GM18868 (cell line): ENCODE results near the gene MATK.
A peak's percentile ranks its signal among the peaks of the same experiment; 100 is the strongest.
"Not testable (repeated sequence)": the region's sequence is repeated elsewhere in the genome, so short reads cannot be mapped to it uniquely, and the experiment has no call there.

Experiments used
- ATAC-seq: cut with Tn5 transposase; IDR thresholded peaks from one replicate; pipeline ENCODE4 v1.9.1; 2021; ENCODE audit warnings: mild to moderate bottlenecking, moderate library complexity; ENCODE audit not compliant: unreplicated experiment

MATK gene

DNA sequence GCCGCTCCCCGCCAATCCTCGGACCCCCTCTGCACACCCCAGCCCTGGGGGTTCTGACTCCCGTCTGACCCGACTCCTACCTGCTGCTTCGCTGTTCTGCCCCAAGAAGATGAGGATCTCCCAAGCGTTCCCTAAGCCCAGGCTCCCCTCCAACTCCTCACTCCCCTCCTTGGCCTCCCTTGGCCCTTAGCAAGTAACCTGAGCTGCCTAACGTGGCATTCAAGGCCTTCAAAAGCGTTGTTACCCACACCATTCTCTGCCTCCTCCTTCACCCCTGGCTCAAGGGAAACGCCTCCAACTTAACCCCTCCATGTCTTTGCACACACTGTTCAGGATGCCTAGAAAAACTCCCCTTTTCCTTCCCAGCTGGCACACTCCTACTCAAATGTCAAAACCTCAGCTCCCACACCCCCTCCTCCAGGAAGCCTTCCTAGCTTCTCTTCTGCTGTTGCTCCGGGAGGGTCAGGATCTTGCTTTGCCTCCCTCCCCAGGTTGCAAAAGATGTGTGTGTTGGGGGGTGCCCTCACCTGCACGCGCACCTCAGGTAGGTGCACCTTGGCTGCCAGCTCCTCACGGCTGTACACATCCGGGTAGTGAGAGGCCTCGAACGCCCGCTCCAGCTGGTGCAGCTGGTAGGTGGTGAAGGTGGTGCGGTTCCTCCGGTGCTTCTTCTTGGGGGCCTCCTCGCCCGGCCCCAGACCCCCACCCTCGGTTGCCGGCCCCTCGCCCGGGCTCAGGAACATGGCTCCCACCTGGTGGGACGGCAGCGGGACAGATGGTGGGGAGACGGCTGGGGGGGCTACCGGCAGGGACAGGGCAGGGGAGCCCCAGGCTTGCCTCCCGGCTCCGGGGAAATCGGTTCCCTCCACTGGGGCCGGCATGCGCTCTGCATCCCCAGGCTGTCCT lies 14.9 kb downstream of the MATK start:
- no peak for ATAC-seq

- no peak for ATAC-seq
Observed at GRCh38 chr19:3770136-3770999, 15.8 kb downstream of the MATK start.

DNA sequence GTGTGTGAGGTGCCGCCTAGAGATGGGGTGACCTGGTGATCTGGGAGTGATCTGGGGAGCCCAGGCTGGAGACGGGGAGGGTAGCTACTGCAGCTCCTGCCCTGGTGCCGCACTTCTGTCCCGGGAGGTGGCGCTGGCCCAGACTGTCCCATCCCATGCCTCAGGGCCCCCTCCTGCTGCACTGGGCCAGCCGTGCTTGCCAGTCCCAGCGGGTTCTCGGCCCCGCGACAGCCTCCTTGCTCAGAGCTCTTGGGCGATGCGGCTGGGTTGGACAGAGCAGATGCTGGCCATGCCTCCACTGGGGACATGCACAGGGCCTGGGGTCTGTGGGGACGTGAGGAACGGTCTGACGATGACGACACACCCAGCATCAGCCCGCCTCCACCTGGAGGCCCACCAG lies 16.7 kb downstream of the MATK start:
- ATAC-seq = no peak

DNA sequence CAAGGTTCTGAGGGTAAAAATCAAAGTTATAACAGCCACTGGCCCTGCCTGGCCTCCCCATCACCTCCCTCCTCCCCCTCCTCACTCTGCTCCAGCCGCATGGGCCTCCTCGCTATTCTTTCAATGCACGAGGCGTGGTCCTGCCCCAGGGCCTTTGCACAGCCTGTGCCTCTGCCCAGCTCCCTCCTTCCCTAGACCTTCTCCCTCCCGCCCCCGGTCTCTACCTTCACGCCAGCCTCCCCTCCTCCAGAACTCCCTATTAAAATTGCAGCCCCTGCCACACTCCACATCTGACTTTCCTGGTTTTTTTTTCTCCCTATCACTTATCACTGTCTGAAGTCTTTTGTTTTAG lies 17.5 kb downstream of the MATK start:
- ATAC-seq = no peak

DNA sequence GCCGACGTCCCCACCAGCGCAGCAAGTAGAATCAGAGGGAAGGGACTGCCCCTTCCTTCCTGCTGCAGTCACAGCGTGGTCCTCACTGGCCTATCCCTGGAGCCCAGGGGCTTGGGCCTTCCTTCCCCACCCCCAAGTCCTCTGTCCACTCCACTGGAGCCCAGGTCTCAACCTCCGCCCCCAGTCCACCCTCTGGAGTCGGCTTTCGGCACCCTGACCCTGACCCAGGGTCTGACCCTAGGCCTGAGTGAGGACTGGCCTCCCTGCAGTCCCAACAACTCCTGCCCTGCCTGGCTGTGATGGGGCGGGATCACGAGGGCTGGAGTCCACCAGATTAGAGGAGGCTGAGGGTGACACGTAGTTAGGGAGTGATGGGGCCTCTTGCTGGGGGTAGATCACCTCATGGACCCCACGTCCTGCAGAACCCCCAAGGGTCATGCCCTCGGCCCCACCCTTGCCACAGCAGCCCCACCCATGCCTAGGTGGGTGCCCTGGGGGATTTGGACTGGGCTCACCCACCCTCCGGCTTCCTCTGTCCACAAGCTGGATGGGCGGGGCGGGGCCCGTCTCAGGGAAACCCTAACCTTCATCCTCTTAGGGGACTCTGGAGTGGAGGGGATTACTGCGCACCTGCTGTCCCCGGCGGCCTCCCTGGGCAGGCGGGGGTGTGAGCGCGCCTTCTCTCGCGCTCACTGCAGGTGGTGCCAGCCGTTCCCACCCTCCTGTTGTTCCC lies 18.0 kb downstream of the MATK start:
- ATAC-seq = no peak

- no peak for ATAC-seq
Observed at GRCh38 chr19:3767050-3767449, 19.1 kb downstream of the MATK start.

DNA sequence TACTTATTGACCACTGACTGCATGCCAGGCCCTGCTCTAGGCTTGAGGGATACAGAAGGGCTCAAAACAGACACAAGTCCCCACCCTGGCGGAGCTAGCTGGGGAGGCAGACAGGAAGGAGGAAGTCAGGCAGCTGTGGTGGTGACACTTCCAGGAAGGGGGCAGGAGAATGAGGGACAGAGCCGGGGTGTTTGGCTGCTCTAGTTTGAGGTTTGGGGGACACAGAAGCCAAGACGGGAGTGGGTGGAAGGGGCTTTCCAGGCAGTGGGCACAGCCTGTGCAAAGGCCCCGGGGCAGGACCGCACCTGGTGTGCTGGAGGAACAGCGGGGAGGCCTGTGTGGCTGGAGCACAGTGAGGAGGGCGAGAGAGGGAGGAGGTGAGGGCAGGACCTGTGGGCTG lies 19.7 kb downstream of the MATK start:
- ATAC-seq = no peak

DNA sequence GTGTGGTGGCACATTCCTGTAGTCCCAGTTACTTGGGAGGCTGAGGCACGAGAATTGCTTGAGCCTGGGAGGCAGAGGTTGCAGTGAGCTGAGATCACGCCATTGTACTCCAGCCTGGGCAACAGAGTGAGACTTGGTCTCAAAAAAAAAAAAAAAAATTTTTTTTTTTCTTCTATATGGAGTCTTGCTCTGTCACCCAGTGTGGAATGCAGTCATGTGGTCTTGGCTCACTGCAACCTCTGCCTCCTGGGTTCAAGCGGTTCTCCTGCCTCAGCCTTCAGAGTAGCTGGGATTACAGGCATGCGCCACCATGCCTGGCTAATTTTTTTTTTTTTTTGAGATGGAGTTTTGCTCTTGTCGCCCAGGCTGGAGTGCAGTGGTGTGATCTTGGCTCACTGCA lies 20.4 kb downstream of the MATK start:
- ATAC-seq = not testable (repeated sequence)

DNA sequence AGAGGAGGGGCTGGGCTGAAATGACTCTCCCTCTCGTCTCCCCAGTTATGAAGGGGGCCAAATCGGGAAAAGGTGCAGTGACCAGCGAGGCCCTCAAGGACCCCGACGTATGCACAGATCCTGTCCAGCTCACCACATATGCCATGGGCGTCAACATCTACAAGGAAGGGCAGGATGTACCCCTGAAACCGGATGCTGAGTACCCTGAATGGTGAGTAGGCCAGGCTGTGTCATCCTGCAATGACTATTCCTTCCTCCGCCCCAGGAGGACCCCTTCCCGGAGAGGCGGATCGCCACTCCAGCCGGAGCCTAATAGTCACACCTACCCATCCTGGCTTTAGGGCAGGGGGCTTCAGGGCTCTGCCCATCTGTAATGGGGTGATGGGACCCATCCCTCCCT lies 21.1 kb downstream of the MATK start:
- ATAC-seq = no peak

DNA sequence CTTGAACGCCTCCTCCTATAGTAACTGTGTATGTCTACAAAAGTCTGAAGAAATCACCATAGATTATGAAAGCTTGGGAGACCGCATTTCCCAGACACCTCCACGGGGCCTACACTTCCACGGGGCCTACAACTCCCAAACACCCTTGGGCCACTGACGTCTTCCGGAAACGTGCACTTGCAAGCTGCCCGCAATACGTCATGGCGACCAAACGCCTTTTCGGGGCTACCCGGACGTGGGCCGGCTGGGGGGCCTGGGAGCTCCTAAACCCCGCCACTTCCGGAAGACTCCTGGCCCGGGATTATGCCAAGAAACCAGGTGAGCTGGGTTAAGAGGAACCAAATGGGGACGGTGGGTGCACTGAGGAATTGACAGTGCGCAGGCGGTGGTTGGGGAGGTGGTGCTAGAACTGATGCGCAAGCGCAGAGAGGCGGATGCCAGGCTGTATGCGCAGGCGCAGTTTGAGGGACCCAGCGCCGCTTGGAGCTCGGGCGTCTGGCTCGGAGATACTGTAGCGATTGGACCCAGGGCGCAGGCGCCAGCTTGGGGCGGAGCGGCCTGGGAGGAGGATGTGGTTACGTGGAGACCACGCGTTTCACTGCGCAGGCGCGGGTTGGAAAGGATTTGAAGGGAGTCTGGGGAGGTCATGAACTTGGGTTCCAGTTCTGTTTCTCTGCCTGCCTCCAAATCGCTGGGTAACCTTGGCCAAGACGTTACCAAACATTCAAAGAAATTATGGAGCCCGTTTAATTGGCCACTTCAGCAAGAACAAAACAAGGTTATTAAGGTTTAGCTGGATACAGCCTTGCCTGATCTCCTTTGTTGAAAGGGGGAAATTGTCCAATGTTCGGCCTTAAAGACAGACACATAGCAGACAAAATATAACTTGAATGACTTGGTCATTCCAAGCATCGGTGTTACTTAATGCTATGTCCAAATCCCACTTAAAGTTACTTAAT lies 23.4 kb downstream of the MATK start, which contains the start of gene MRPL54:
Gene MRPL54, plus strand, starts transcription at position 182 of the 959 bp plus-strand sequence. Its CDS starts 19 bp downstream, at position 201.
- peak; percentile 72 for ATAC-seq

GRCh38 chr19:3762130-3762473 lies 24.1 kb downstream of the MATK start:
- ATAC-seq = no peak

DNA sequence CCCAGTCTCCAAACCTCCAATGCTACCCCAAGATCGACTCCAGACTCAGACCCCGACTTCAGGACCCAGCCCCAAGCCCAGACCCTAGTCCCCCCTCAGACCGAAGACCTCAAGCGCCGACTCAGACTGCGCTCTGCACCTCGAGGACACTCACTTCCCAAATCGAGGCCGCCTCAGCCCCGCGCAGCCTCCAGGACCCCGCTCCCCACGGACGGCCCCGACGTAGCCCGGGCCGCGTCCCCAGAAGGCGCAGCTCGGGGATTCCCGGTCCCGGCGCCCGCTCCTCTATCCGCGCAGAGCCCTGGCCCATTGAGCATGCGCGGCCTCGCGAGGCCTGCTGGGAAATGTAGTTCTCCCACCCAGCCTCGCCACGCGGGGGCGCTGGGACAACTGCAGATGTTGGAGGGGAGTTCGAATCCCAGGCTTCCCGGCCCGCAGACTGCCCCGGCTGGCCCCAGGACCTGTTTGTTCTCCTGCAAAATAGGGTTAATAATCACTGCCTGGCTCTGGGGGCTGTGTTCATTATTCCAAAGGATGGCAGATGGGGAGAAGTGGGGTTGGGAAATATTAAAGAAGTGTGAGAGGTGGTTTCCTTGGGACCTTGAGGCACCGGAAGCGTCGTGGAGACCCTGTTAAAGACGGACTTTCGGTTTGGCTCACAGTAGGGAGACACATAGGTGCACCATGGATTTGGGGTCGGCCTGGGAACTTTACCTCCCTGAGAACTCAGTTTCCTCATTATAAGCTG lies 24.6 kb downstream of the MATK start, which contains the start of gene APBA3:
Gene APBA3, minus strand, starts transcription at position 311 of the 748 bp plus-strand sequence. CDS start 1,428 bp downstream, outside the sequence.
- ATAC-seq = peak; percentile 54

GRCh38 chr19:3760871-3761361 lies 25.3 kb downstream of the MATK start:
- no peak for ATAC-seq

DNA sequence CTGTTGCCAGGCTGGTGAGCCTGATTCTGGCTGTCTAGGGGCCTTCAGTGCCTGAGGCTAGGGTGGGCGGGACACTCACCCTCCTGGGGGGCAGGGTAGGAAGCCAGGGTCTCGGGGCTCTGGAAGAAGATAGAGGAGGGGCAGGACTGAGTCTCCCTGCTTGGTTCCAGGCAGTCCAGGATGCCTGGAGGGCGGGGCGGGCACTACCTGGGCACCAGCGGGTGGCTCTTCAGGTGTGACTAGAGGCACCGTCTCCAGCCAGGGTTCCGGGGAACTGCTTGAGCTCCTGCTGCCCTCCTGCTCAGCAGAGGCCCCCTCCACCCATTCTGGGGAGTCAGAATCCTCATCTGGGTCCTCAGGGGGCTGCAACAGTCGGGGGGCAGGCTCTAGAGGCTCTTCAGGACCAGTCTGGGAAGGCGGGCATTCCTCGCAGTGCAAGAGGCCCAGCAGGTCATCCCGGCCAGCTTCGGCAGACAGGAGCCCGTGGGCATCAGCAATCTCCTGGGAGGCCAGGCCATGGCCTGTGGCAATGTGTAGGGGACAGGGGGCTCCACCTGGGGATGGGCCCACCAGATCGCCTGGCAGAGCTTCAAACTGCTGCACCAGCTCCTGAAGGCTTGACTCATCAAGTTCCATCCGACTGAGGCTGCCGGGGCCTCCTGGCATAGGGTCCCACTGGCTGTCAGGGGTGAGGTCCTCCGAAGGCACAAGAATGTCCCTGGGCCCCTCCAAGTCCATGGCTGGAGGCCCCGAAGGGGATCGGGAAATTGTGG lies 26.5 kb downstream of the MATK start:
- ATAC-seq = no peak

- not testable (repeated sequence) for ATAC-seq
Observed at GRCh38 chr19:3758297-3758696, 27.9 kb downstream of the MATK start.

DNA sequence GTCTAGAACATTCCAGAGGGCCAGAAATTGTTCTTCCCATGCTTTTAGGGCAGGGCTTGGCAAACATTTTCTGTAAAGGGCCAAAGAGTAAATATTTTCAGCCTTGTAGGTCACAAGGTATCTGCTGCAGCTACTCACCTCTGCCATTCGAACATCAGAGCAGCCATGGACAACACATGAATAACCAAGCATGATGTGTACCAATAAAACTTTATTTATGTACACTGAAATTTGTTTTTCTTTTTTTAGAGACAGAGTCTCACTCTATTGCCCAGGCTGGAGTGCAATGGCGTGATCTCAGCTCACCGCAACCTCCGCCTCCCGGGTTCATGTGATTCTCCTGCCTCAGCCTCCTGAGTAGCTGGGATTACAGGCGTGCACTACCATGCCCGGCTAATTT lies 28.5 kb downstream of the MATK start:
- not testable (repeated sequence) for ATAC-seq

- ATAC-seq = no peak
Observed at GRCh38 chr19:3753631-3754410, 32.4 kb downstream of the MATK start.

DNA sequence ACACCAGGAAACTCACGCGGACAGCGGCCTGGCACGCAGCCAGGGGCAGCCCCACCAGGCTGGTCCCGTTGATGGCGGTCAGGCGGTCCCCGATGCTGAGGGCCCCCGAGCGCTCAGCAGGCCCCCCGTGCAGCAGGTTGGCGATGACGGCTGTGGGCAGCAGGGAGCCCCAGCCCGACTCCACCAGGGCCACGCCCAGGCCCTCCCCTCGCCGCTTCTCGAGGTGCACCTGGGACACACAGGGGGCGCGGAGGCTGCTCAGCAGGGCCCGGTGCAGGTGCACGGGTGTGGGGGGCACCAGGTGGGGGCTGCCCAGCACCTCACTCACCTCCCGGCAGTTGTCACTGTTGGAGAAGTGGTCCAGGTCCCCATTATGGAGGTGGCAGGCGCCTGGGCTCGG lies 33.7 kb downstream of the MATK start:
- no peak for ATAC-seq
